ENCODE measurements around the gene HMGB4.

Gene HMGB4

GRCh38 chr1:33899746-33900145, 35.9 kb downstream of the HMGB4 start:
- no peak for DNase-seq

- DNase-seq = no peak
Measured at GRCh38 chr1:33902486-33903209, 38.8 kb downstream of the HMGB4 start.

GRCh38 chr1:33903210-33903589, 39.3 kb downstream of the HMGB4 start:
- DNase-seq = no peak

- DNase-seq = no peak
Measured at GRCh38 chr1:33905241-33905640, 41.4 kb downstream of the HMGB4 start.

- no peak for DNase-seq
Measured at GRCh38 chr1:33906156-33906555, 42.3 kb downstream of the HMGB4 start.

- DNase-seq = no peak
Measured at GRCh38 chr1:33908324-33908956, 44.6 kb downstream of the HMGB4 start.

All from CD4-positive, alpha-beta T cell treated with Interleukin-17A for 1 hour (primary cell).